K562 (cell line): ENCODE results near the gene CD52. TPM values are rescaled to one million over a fixed set of nuclear protein-coding genes. Genes with fewer than 3 reads are reported as not detected.
A peak's percentile ranks its signal among the peaks of the same experiment; 100 is the strongest.

Experiments
- ARID3B ChIP-seq: fragments of 250-450 bp; sonication (Bioruptor Pico); IDR thresholded peaks from 2 replicates; pipeline ENCODE4 v1.4.0; 2020; ENCODE audit warnings: borderline replicate concordance
- ASH1L ChIP-seq: fragments of 450-650 bp; IDR thresholded peaks from 2 replicates; pipeline ENCODE4 v1.6.1; 2018; ENCODE audit warnings: borderline replicate concordance, mild to moderate bottlenecking, low read depth; ENCODE audit not compliant: partially characterized antibody
- CC2D1A ChIP-seq: fragments of 450-650 bp; IDR thresholded peaks from 2 replicates; pipeline ENCODE4 v1.6.1; 2017; ENCODE audit warnings: mild to moderate bottlenecking
- DMBX1 ChIP-seq: fragments of 250-450 bp; sonication (Bioruptor Pico); IDR thresholded peaks from 2 replicates; pipeline ENCODE4 v1.8.0; 2022; ENCODE audit warnings: inconsistent platforms, mild to moderate bottlenecking, moderate library complexity, borderline replicate concordance
- FOXK2 ChIP-seq, 2 experiments: fragments of 450-650 bp; IDR thresholded peaks in 1 of 2; conservative IDR thresholded peaks in 1 of 2; 2 replicates each; pipeline ENCODE4 v1.6.1; 2016; ENCODE audit warnings: low read depth in 2 of 2, mild to moderate bottlenecking in 1 of 2
- HDAC3 ChIP-seq: fragments of 450-650 bp; IDR thresholded peaks from 2 replicates; pipeline ENCODE4 v1.6.1; 2018; ENCODE audit warnings: borderline replicate concordance, mild to moderate bottlenecking, moderate library complexity; ENCODE audit not compliant: partially characterized antibody
- HMG20B ChIP-seq: fragments of 250-450 bp; sonication (Bioruptor Pico); IDR thresholded peaks from 2 replicates; pipeline ENCODE4 v1.5.0; 2021; ENCODE audit warnings: mild to moderate bottlenecking
- KDM4B ChIP-seq, 2 experiments: fragments of 450-650 bp in 1 of 2; sonication (generic) in 1 of 2; IDR thresholded peaks; 2 replicates each; pipeline ENCODE4 v1.6.1; 2016 to 2017; ENCODE audit warnings: borderline replicate concordance in 2 of 2, antibody characterized with exemption in 1 of 2, low read depth in 1 of 2, mild to moderate bottlenecking in 1 of 2
- NCOA2 ChIP-seq, 2 experiments: fragments of 450-650 bp; IDR thresholded peaks; 2 replicates each; pipeline ENCODE4 v1.6.1; 2018; ENCODE audit warnings: mild to moderate bottlenecking in 2 of 2, moderate library complexity in 1 of 2; ENCODE audit not compliant: partially characterized antibody in 2 of 2
- SREBF1 ChIP-seq: fragments of 150-350 bp; IDR thresholded peaks from 2 replicates; pipeline ENCODE4 v1.6.1; 2014; ENCODE audit warnings: antibody characterized with exemption, low read depth, low read length, borderline replicate concordance
- TSC22D4 ChIP-seq: fragments of 450-650 bp; IDR thresholded peaks from 2 replicates; pipeline ENCODE4 v1.6.1; 2016; ENCODE audit warnings: missing genetic modification characterization, missing biosample characterization, control low read depth
- ZNF143 ChIP-seq: sonication (generic); formaldehyde crosslinking; IDR thresholded peaks from 2 replicates; pipeline ENCODE4 v1.9.0; 2022; ENCODE audit warnings: mild to moderate bottlenecking, missing genetic modification reagents
- ZNF174 ChIP-seq: fragments of 250-450 bp; sonication (Bioruptor Pico); IDR thresholded peaks from 2 replicates; pipeline ENCODE4 v1.4.0; 2020; ENCODE audit warnings: mild to moderate bottlenecking
- ZNF23 ChIP-seq: fragments of 250-450 bp; sonication (Bioruptor Pico); IDR thresholded peaks from 2 replicates; pipeline ENCODE4 v1.4.0; 2020; ENCODE audit warnings: mild to moderate bottlenecking
- ZNF354B ChIP-seq: fragments of 250-450 bp; sonication (Bioruptor Pico); IDR thresholded peaks from 2 replicates; pipeline ENCODE4 v1.4.0; 2020
- ZNF449 ChIP-seq: fragments of 250-450 bp; sonication (Bioruptor Pico); IDR thresholded peaks from 2 replicates; pipeline ENCODE4 v1.8.0; 2022; ENCODE audit warnings: moderate library complexity, mild to moderate bottlenecking, inconsistent platforms
- ZNF551 ChIP-seq: fragments of 250-450 bp; sonication (Bioruptor Pico); IDR thresholded peaks from 2 replicates; pipeline ENCODE4 v1.5.0; 2021; ENCODE audit warnings: mild to moderate bottlenecking, moderate library complexity
- ZNF589 ChIP-seq: fragments of 200-800 bp; sonication (Bioruptor generic); IDR thresholded peaks from 2 replicates; pipeline ENCODE4 v1.6.1; 2016; ENCODE audit warnings: low read depth, missing genetic modification characterization, missing compliant biosample characterization
- ZNF639 ChIP-seq, 2 experiments: fragments of 200-800 bp in 1 of 2; sonication (Bioruptor generic) in 1 of 2; sonication (generic) in 1 of 2; formaldehyde crosslinking in 1 of 2; IDR thresholded peaks in 1 of 2; conservative IDR thresholded peaks in 1 of 2; 2 replicates each; pipeline versions ENCODE4 v1.5.0 to v1.6.1; 2016 to 2020; ENCODE audit warnings: missing compliant biosample characterization in 1 of 2, missing genetic modification characterization in 1 of 2, missing genetic modification reagents in 1 of 2
- polyA plus RNA-seq, 8 experiments: library from polyadenylated mRNA; depleted of rRNA in 4 of 8; stranded (reverse) in 5 of 8; unstranded in 3 of 8; fragments of >200 nt; fragmentation: Nextera tagmentation in 2 of 8; fragmentation: Illumina TruSeq in 1 of 8; extraction: Ambion mirVana in 2 of 8; extraction: Trizol in 1 of 8; gene quantifications; 2 replicates each; pipeline versions ENCODE4 v1.2.1 to v1.2.3, GENCODE V29; 2011 to 2014; ENCODE audit warnings: inconsistent platforms in 1 of 8, missing spikeins in 1 of 8
- total RNA-seq, 7 experiments: library from RNA; depleted of rRNA in 6 of 7; stranded (reverse); fragments of >200 nt in 6 of 7; fragmentation: Illumina TruSeq in 2 of 7; extraction: Trizol in 2 of 7; gene quantifications; 2 replicates each; pipeline versions ENCODE4 v1.2.1 to v1.2.3, GENCODE V29; 2011 to 2021; ENCODE audit warnings: low replicate concordance in 1 of 7

Gene CD52
- total and polyA plus RNA-seq, 9 of the 15 experiments (the other 6 are each of a cell fraction or from before 2014, with no cell fraction given) = 34.9 to 488 (median 173) TPM

- TF ChIP-seq ARID3B (no peak), ASH1L (no peak), ZNF449 (no peak), ZNF174 (CRISPR knock-in tag) (no peak), HDAC3 (no peak), ZNF639 (CRISPR knock-in tag; conservative IDR thresholded peaks at IDR 0.05 in 1 of 2, IDR thresholded peaks at IDR 0.05 in 1 of 2) (no peak), KDM4B (IDR thresholded peaks at IDR 0.05; ENCODE audit: borderline replicate concordance in 2 of 2, low read depth in 1 of 2) (0 out of 4 replicates have a peak, but pooled peaks of 1 of the 2 experiments have one; percentile 43), ZNF551 (no peak), ZNF354B (CRISPR knock-in tag) (no peak), FOXK2 (conservative IDR thresholded peaks at IDR 0.05 in 1 of 2, IDR thresholded peaks at IDR 0.05 in 1 of 2; ENCODE audit: low read depth in 2 of 2) (no peak), SREBF1 (no peak), ZNF589 (no peak), NCOA2 (IDR thresholded peaks at IDR 0.05; ENCODE audit: partially characterized antibody in 2 of 2) (no peak), TSC22D4 (tag) (no peak), ZNF23 (no peak), CC2D1A (no peak), HMG20B (CRISPR knock-in tag) (no peak), ZNF143 (CRISPR knock-in tag) (no peak), DMBX1 (no peak)
These were observed 46.0 kb downstream of the CD52 start (continued) for GRCh38 chr1:26363549-26364448.
